Stimulated activated CD4-positive, alpha-beta T cell treated with anti-CD3 and anti-CD28 coated beads, Interleukin-1b, Interleukin-23, amount 100 ng/mL, for 48 hours (primary cell): ENCODE data around the gene TIGAR.

Experiments
- DNase-seq: peaks from one replicate; pipeline ENCODE4 v3.0.0-alpha.2; 2020

Gene TIGAR

GRCh38 chr12:4380332-4380731, 59.3 kb downstream of the TIGAR start:
- DNase-seq = no peak

GRCh38 chr12:4383304-4383865, 62.4 kb downstream of the TIGAR start:
- DNase-seq = no peak

- no peak for DNase-seq
These were observed 65.8 kb downstream of the TIGAR start for GRCh38 chr12:4386801-4387200.

- DNase-seq = no peak
These were observed 66.6 kb downstream of the TIGAR start for GRCh38 chr12:4387607-4388006.

GRCh38 chr12:4388032-4388431, 67.0 kb downstream of the TIGAR start:
- DNase-seq = no peak

GRCh38 chr12:4388662-4389061, 67.6 kb downstream of the TIGAR start:
- DNase-seq = no peak

- DNase-seq = no peak
These were observed 71.3 kb downstream of the TIGAR start for GRCh38 chr12:4392223-4392742.

GRCh38 chr12:4393211-4393610, 72.2 kb downstream of the TIGAR start:
- no peak for DNase-seq

- no peak for DNase-seq
These were observed 74.8 kb downstream of the TIGAR start for GRCh38 chr12:4395818-4396217.

GRCh38 chr12:4401117-4401516, 80.1 kb downstream of the TIGAR start:
- no peak for DNase-seq

GRCh38 chr12:4402996-4403395, 82.0 kb downstream of the TIGAR start:
- no peak for DNase-seq
